Endothelial cell of umbilical vein (primary cell): ENCODE data around the gene PARP1. TPM values are rescaled to one million over a fixed set of nuclear protein-coding genes. Genes with fewer than 3 reads are reported as not detected.

ENCODE experiments used
- BruUV-seq: library from RNA; stranded (reverse); fragments of 400-500 nt; replicated peaks from 2 replicates; lab custom pipeline; 2021; lab: Mats Ljungman, UMichigan
- CTCF ChIA-PET: fragments of 300-600, 350-600 bp; sonication (Branson Sonifier 250); formaldehyde crosslinking; loops from one replicate; lab custom pipeline; 2021; ENCODE audit warnings: antibody characterized with exemption, inconsistent platforms; lab: Charles Lee
- POLR2A ChIA-PET: fragments of 300-600, 350-600 bp; sonication (Branson Sonifier 250); formaldehyde crosslinking; loops from one replicate; lab custom pipeline; 2021; ENCODE audit warnings: antibody characterized with exemption, inconsistent platforms; lab: Charles Lee
- DNase-seq: peaks from one replicate; pipeline ENCODE4 v3.0.0-alpha.2; 2011; ENCODE audit warnings: low read depth, low spot score
- FAIRE-seq: peaks from 2 replicates; lab custom pipeline; 2011; peaks lifted over from hg19 to GRCh38; lab: Jason Lieb, UNC
- H2AFZ ChIP-seq: 2 replicates; pipeline ENCODE4 v1.6.0; 2012; ENCODE audit warnings: low read depth, low read length, control low read depth, inconsistent platforms
- H3K27ac ChIP-seq: 2 replicates; pipeline ENCODE4 v1.5.1; 2011; ENCODE audit warnings: low read depth, mild to moderate bottlenecking, control low read depth, low read length, moderate library complexity; ENCODE audit not compliant: insufficient read depth
- H3K27me3 ChIP-seq, 2 experiments: 2 replicates each; pipeline versions ENCODE4 v1.6.0 to v1.6.1; 2011; ENCODE audit warnings: low read length in 2 of 2, mixed read lengths in 1 of 2; ENCODE audit not compliant: control insufficient read depth in 2 of 2, insufficient read depth in 2 of 2
- H3K36me3 ChIP-seq, 2 experiments: 2 replicates in 1 of 2; 3 replicates in 1 of 2; pipeline ENCODE4 v1.5.1; 2011; ENCODE audit warnings: low read length in 2 of 2, mild to moderate bottlenecking in 1 of 2, moderate library complexity in 1 of 2; ENCODE audit not compliant: control insufficient read depth in 2 of 2, insufficient read depth in 2 of 2; ENCODE audit errors: extremely low read depth in 1 of 2
- H3K4me1 ChIP-seq: 3 replicates; pipeline ENCODE4 v1.5.1; 2011; ENCODE audit warnings: mild to moderate bottlenecking, low read length; ENCODE audit not compliant: control insufficient read depth, insufficient read depth; ENCODE audit errors: extremely low read depth
- H3K4me2 ChIP-seq: 2 replicates; pipeline ENCODE4 v1.6.1; 2011; ENCODE audit warnings: low read length, control low read depth, mixed read lengths; ENCODE audit not compliant: insufficient read depth
- H3K4me3 ChIP-seq, 3 experiments: fragments of 200-600 bp in 1 of 3; sonication (generic), shearing (Covaris generic) in 1 of 3; replicated peaks in 1 of 3; 2 replicates each; pipeline ENCODE4 v1.5.1; 2011 to 2016; ENCODE audit warnings: control low read depth in 3 of 3, low read length in 3 of 3, mild to moderate bottlenecking in 2 of 3, inconsistent platforms in 1 of 3, low read depth in 1 of 3, moderate library complexity in 1 of 3; ENCODE audit not compliant: insufficient read depth in 1 of 3
- H3K79me2 ChIP-seq: 2 replicates; pipeline ENCODE4 v1.6.0; 2012; ENCODE audit warnings: low read length, inconsistent platforms; ENCODE audit not compliant: control insufficient read depth, insufficient read depth
- H3K9ac ChIP-seq: replicated peaks from 2 replicates; pipeline ENCODE3; 2011; ENCODE audit warnings: low read length, control low read depth; ENCODE audit not compliant: insufficient read depth; ENCODE audit errors: extremely low read depth
- H3K9me1 ChIP-seq: replicated peaks from 3 replicates; pipeline ENCODE4 v1.6.0; 2011; ENCODE audit warnings: mild to moderate bottlenecking, low read length; ENCODE audit not compliant: control insufficient read depth, insufficient read depth; ENCODE audit errors: extremely low read depth
- H3K9me3 ChIP-seq: replicated peaks from 2 replicates; pipeline ENCODE4 v1.5.1; 2012; ENCODE audit warnings: low read length, inconsistent platforms; ENCODE audit not compliant: control insufficient read depth, insufficient read depth
- H4K20me1 ChIP-seq: replicated peaks from 2 replicates; pipeline ENCODE3; 2011; ENCODE audit warnings: mild to moderate bottlenecking, low read length; ENCODE audit not compliant: control insufficient read depth, insufficient read depth; ENCODE audit errors: extremely low read depth
- EZH2 ChIP-seq: IDR thresholded peaks from 2 replicates; pipeline ENCODE4 v1.6.1; 2012; ENCODE audit warnings: borderline replicate concordance, low read depth, mild to moderate bottlenecking, moderate library complexity, low read length, inconsistent platforms; ENCODE audit not compliant: severe bottlenecking
- FOS ChIP-seq: IDR thresholded peaks from 2 replicates; pipeline ENCODE4 v1.6.1; 2011; ENCODE audit warnings: mild to moderate bottlenecking, low read length, moderate library complexity, borderline replicate concordance; ENCODE audit not compliant: insufficient read depth
- GATA2 ChIP-seq: IDR thresholded peaks from 2 replicates; pipeline ENCODE4 v1.7.0; 2011; ENCODE audit warnings: low read depth, mild to moderate bottlenecking, moderate library complexity, mixed read lengths, low read length; ENCODE audit not compliant: insufficient read length, insufficient read depth
- JUN ChIP-seq: IDR thresholded peaks from 2 replicates; pipeline ENCODE4 v1.6.1; 2011; ENCODE audit warnings: borderline replicate concordance, low read depth; ENCODE audit not compliant: insufficient read length, insufficient read depth
- MAX ChIP-seq: IDR thresholded peaks from 2 replicates; pipeline ENCODE4 v1.6.1; 2011; ENCODE audit not compliant: insufficient read depth, insufficient read length
- MYC ChIP-seq: IDR thresholded peaks from one replicate; pipeline ENCODE4 v1.6.1; 2011; ENCODE audit warnings: mild to moderate bottlenecking, low read depth, low read length
- POLR2A ChIP-seq: IDR thresholded peaks from 2 replicates; pipeline ENCODE4 v1.6.1; 2012; ENCODE audit warnings: low read depth, mild to moderate bottlenecking, control low read depth, low read length
- POLR2AphosphoS5 ChIP-seq: IDR thresholded peaks from 2 replicates; pipeline ENCODE4 v1.6.1; 2012; ENCODE audit warnings: low read depth, mild to moderate bottlenecking, control low read depth, low read length, moderate library complexity; ENCODE audit not compliant: insufficient read depth
- dilution Hi-C: fragments of 300-500 bp; cut with MboI; formaldehyde crosslinking; loops from one replicate; pipeline ENCODE4 v1.15.0; 2019; ENCODE audit warnings: low sequenced_read_pairs; ENCODE audit not compliant: extremely low pct_ligation_motif_present
- intact Hi-C: fragments of 100-400 bp; cut with micrococcal nuclease; formaldehyde crosslinking; loops from one replicate; pipeline ENCODE4 v1.10.0; 2022
- polyA plus RNA-seq, 4 experiments: library from polyadenylated mRNA; depleted of rRNA in 3 of 4; stranded (reverse) in 3 of 4; unstranded in 1 of 4; fragments of >200 nt; gene quantifications; 2 replicates each; pipeline versions ENCODE4 v1.2.1 to v1.2.3, GENCODE V29; 2011 to 2012; ENCODE audit warnings: missing spikeins in 1 of 4
- total RNA-seq: library from RNA; stranded (reverse); gene quantifications from 2 replicates; pipeline ENCODE4 v1.2.3, GENCODE V29; 2021
- TF ChIP-seq, protein P1 (sequence below), 2 donors: IDR thresholded peaks; 1 replicate in 1 of 2; 2 replicates in 1 of 2; pipeline ENCODE4 v1.5.1; 2011; ENCODE audit warnings: low read length in 2 of 2, mild to moderate bottlenecking in 2 of 2, moderate library complexity in 2 of 2, control low read depth in 1 of 2, inconsistent platforms in 1 of 2, low read depth in 1 of 2; ENCODE audit not compliant: insufficient read depth in 1 of 2; ENCODE audit errors: extremely low read depth in 1 of 2

The PARP1 gene
- total and polyA plus RNA-seq, 2 donors (not counting 3 experiments of a cell fraction or from before 2014, with no cell fraction given) = 136 to 160 TPM

DNA sequence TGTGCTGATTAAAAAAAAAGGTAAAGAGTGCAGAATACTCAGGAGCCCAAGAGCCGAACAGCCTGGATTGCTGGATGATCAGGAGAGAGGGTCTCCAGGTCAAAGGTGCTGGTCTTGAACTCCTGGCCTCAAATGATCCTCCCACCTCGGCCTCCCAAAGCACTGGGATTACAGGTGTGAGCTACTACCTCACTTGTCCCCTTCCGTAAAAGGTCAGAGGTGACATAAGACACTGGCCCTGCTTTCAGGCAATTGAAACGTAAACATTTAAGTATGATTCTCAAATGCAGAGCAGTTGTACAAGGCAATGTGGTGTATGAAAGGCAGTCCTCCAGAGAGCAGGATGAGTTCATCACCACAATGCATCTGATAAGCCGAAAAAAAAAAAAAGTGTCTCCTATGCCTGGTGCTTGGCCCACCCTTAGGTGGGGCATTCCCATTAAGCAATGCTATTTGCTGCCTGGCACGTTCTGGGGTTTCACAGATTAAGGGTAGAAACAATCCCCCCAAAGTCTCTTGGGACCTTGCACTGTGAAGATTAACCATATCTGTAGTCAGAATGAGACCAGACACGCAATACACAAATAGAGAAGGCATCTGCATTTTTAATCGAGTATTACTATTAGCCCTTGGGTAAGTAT is 47.7 kb downstream of the PARP1 start:
- Histone ChIP-seq H3K36me3 (peaks cover 16 to 27% of the 10 kb centered on the region in 2 experiments), H3K9me3 (no peaks in the 10 kb centered on the region), H2AFZ (no peak overlapping the region), H3K4me3 (no peak overlapping the region), H4K20me1 (no peaks in the 10 kb centered on the region), H3K79me2 (no peaks in the 10 kb centered on the region), H3K27ac (no peak overlapping the region), H3K4me2 (no peak overlapping the region), H3K4me1 (no peaks in the 10 kb centered on the region), H3K9ac (no peak overlapping the region), H3K9me1 (no peaks in the 10 kb centered on the region), H3K27me3 (no peaks in the 10 kb centered on the region)
- no TSS peak for BruUV-seq
- intact Hi-C loops (no loop called here), dilution Hi-C loops (no loop called here)
- FAIRE-seq = no peak
- ChIA-PET POLR2A (no interaction called here), CTCF (no interaction called here)
- TF ChIP-seq EZH2 (no peak), POLR2A (no peak), JUN (no peak)
- TF ChIP-seq, protein P1, sequence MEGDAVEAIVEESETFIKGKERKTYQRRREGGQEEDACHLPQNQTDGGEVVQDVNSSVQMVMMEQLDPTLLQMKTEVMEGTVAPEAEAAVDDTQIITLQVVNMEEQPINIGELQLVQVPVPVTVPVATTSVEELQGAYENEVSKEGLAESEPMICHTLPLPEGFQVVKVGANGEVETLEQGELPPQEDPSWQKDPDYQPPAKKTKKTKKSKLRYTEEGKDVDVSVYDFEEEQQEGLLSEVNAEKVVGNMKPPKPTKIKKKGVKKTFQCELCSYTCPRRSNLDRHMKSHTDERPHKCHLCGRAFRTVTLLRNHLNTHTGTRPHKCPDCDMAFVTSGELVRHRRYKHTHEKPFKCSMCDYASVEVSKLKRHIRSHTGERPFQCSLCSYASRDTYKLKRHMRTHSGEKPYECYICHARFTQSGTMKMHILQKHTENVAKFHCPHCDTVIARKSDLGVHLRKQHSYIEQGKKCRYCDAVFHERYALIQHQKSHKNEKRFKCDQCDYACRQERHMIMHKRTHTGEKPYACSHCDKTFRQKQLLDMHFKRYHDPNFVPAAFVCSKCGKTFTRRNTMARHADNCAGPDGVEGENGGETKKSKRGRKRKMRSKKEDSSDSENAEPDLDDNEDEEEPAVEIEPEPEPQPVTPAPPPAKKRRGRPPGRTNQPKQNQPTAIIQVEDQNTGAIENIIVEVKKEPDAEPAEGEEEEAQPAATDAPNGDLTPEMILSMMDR (IDR thresholded peaks at IDR 0.05; ENCODE audit: extremely low read depth in 1 of 2, insufficient read depth in 1 of 2, low read depth in 1 of 2, low read length in 2 of 2) = no peak
- no peak for DNase-seq

GRCh38 chr1:226357416-226357815 is 50.5 kb downstream of the PARP1 start:
- dilution Hi-C loops = no loop called here
- no TSS peak for BruUV-seq

More at GRCh38 chr1:226357416-226357815, 50.5 kb downstream of the PARP1 start:
- Histone ChIP-seq H3K27ac (no peak overlapping the region), H3K9me3 (no peaks in the 10 kb centered on the region), H3K9me1 (no peaks in the 10 kb centered on the region), H4K20me1 (no peaks in the 10 kb centered on the region), H3K79me2 (no peaks in the 10 kb centered on the region), H3K4me2 (no peak overlapping the region), H3K4me3 (no peak overlapping the region), H3K27me3 (no peaks in the 10 kb centered on the region), H3K4me1 (no peaks in the 10 kb centered on the region), H2AFZ (no peak overlapping the region), H3K36me3 (peaks cover 2 to 8% of the 10 kb centered on the region in 2 experiments), H3K9ac (no peak overlapping the region)
- TF ChIP-seq EZH2 (no peak), FOS (no peak), GATA2 (no peak), POLR2A (no peak), POLR2AphosphoS5 (no peak), JUN (no peak), MAX (no peak), MYC (no peak)
- TF ChIP-seq, protein P1 (IDR thresholded peaks at IDR 0.05; ENCODE audit: extremely low read depth in 1 of 2, insufficient read depth in 1 of 2, low read depth in 1 of 2, low read length in 2 of 2) = no peak
- FAIRE-seq (no peak), DNase-seq (no peak)
- intact Hi-C loops = no loop called here
- ChIA-PET CTCF (no interaction called here), POLR2A (no interaction called here)
